HEK293 (cell line): ENCODE results near the gene IGF2BP2.

ENCODE experiments used
- BCL11A ChIP-seq: fragments of 450-650 bp; formaldehyde crosslinking; IDR thresholded peaks from 2 replicates; pipeline ENCODE4 v1.5.1; 2016; ENCODE audit warnings: low read depth, missing biosample characterization, missing genetic modification characterization
- CTCF ChIP-seq: fragments of 450-650 bp; formaldehyde crosslinking; IDR thresholded peaks from 2 replicates; pipeline ENCODE4 v1.5.1; 2016; ENCODE audit warnings: missing biosample characterization, missing genetic modification characterization
- GLI2 ChIP-seq: fragments of 450-650 bp; formaldehyde crosslinking; IDR thresholded peaks from 2 replicates; pipeline ENCODE4; 2017; ENCODE audit warnings: missing biosample characterization, missing genetic modification characterization, low read depth, borderline replicate concordance
- HIC1 ChIP-seq: fragments of 450-650 bp; formaldehyde crosslinking; IDR thresholded peaks from 2 replicates; pipeline ENCODE4 v1.5.1; 2016; ENCODE audit warnings: missing biosample characterization, missing genetic modification characterization
- HOXA7 ChIP-seq: sonication (generic); formaldehyde crosslinking; IDR thresholded peaks from 2 replicates; pipeline ENCODE4 v1.8.1; 2022; ENCODE audit warnings: missing genetic modification reagents, borderline replicate concordance
- SP2 ChIP-seq: fragments of 450-650 bp; formaldehyde crosslinking; IDR thresholded peaks from 2 replicates; pipeline ENCODE4 v1.5.1; 2016; ENCODE audit warnings: missing biosample characterization, missing genetic modification characterization
- ZFP41 ChIP-seq: fragments of 450-650 bp; formaldehyde crosslinking; IDR thresholded peaks from 2 replicates; pipeline ENCODE4 v1.5.1; 2016; ENCODE audit warnings: missing biosample characterization, missing genetic modification characterization, borderline replicate concordance
- ZNF561 ChIP-seq: fragments of 450-650 bp; IDR thresholded peaks from 2 replicates; pipeline ENCODE4 v1.5.1; 2018; ENCODE audit warnings: missing biosample characterization, missing genetic modification characterization, borderline replicate concordance
- TF ChIP-seq, protein P1 (sequence below): fragments of 450-650 bp; formaldehyde crosslinking; IDR thresholded peaks from 2 replicates; pipeline ENCODE4 v1.5.1; 2016; ENCODE audit warnings: missing biosample characterization, missing genetic modification characterization
- TF ChIP-seq, protein P2 (sequence below): fragments of 450-650 bp; formaldehyde crosslinking; IDR thresholded peaks from 2 replicates; pipeline ENCODE4 v1.5.1; 2016; ENCODE audit warnings: missing biosample characterization, missing genetic modification characterization
- TF ChIP-seq, protein P3 (sequence below): fragments of 450-650 bp; formaldehyde crosslinking; IDR thresholded peaks from 2 replicates; pipeline ENCODE4 v1.5.1; 2016; ENCODE audit warnings: missing biosample characterization, missing genetic modification characterization

GRCh38 chr3:185851046-185851445 lies 26.2 kb upstream of the IGF2BP2 start:
- TF ChIP-seq BCL11A (tag by site-specific recombination) = no peak
- TF ChIP-seq GLI2 (tag by site-specific recombination) = no peak
- TF ChIP-seq, protein P1, sequence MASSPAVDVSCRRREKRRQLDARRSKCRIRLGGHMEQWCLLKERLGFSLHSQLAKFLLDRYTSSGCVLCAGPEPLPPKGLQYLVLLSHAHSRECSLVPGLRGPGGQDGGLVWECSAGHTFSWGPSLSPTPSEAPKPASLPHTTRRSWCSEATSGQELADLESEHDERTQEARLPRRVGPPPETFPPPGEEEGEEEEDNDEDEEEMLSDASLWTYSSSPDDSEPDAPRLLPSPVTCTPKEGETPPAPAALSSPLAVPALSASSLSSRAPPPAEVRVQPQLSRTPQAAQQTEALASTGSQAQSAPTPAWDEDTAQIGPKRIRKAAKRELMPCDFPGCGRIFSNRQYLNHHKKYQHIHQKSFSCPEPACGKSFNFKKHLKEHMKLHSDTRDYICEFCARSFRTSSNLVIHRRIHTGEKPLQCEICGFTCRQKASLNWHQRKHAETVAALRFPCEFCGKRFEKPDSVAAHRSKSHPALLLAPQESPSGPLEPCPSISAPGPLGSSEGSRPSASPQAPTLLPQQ (tag by site-specific recombination) = no peak
- no peak for TF ChIP-seq CTCF
- TF ChIP-seq HOXA7 (CRISPR knock-in tag) = no peak
- no peak for TF ChIP-seq ZNF561 (tag by site-specific recombination)
- TF ChIP-seq SP2 (tag by site-specific recombination) = no peak
- TF ChIP-seq, protein P2, sequence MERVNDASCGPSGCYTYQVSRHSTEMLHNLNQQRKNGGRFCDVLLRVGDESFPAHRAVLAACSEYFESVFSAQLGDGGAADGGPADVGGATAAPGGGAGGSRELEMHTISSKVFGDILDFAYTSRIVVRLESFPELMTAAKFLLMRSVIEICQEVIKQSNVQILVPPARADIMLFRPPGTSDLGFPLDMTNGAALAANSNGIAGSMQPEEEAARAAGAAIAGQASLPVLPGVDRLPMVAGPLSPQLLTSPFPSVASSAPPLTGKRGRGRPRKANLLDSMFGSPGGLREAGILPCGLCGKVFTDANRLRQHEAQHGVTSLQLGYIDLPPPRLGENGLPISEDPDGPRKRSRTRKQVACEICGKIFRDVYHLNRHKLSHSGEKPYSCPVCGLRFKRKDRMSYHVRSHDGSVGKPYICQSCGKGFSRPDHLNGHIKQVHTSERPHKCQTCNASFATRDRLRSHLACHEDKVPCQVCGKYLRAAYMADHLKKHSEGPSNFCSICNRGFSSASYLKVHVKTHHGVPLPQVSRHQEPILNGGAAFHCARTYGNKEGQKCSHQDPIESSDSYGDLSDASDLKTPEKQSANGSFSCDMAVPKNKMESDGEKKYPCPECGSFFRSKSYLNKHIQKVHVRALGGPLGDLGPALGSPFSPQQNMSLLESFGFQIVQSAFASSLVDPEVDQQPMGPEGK (tag by site-specific recombination) = no peak
- TF ChIP-seq HIC1 (tag by site-specific recombination) = no peak
- TF ChIP-seq, protein P3, sequence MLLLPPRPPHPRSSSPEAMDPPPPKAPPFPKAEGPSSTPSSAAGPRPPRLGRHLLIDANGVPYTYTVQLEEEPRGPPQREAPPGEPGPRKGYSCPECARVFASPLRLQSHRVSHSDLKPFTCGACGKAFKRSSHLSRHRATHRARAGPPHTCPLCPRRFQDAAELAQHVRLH (tag by site-specific recombination) = no peak
- no peak for TF ChIP-seq ZFP41 (tag by site-specific recombination)
